ENCODE data around the gene MLEC. TPM values are rescaled to one million over a fixed set of nuclear protein-coding genes. Genes with fewer than 3 reads are reported as not detected.

Gene MLEC
- total and polyA plus RNA-seq, 10 donors, result 7.7 to 117 (median 68.9) TPM

- 88 to 97% (median 93%) methylated on average over 7 of the region's 7 CpGs for WGBS, 5 donors
- Histone ChIP-seq H3K36me3 (peaks cover 13 to 92% (median 65%) of the 10 kb centered on the region in 6 donors), H3K9me3 (no peaks in the 10 kb centered on the region), H3K4me1 (peaks cover 0 to 50% (median 25%) of the 10 kb centered on the region in 6 donors), H3K27ac (peak overlapping the region in 6 of 8 donors; percentile 29 to 84 (median 72)), H3K27me3 (replicated peaks in 1 of 7) (no peaks in the 10 kb centered on the region), H3K4me3 (no peak overlapping the region)
- no peak for DNase-seq
- TF ChIP-seq POLR2A (IDR thresholded peaks at IDR 0.05) (no peak), POLR2AphosphoS5 (IDR thresholded peaks at IDR 0.05) (no peak), CTCF (IDR thresholded peaks at IDR 0.05 in 8 of 11, conservative IDR thresholded peaks at IDR 0.05 in 3 of 11) (no peak)
- intact Hi-C loops (cut with DNase I; ENCODE audit: low total_unique reads), result no loop called here
These were observed 12.6 kb downstream of the MLEC start for GRCh38 chr12:120699553-120699952.

GRCh38 chr12:120700886-120701285 is 13.9 kb downstream of the MLEC start:
- no peak overlapping the region for H3K4me3 ChIP-seq
- 88 to 100% (median 92%) methylated on average over 5 of the region's 5 CpGs for WGBS, 5 donors
- intact Hi-C loops (cut with DNase I; ENCODE audit: low total_unique reads), result no loop called here
- H3K27ac ChIP-seq, result peak overlapping the region in 3 of 8 donors; percentile 50 to 84 (median 80)
- H3K36me3 ChIP-seq, result peaks cover 2 to 88% (median 52%) of the 10 kb centered on the region in 6 donors
- TF ChIP-seq CTCF (IDR thresholded peaks at IDR 0.05 in 8 of 11, conservative IDR thresholded peaks at IDR 0.05 in 3 of 11), result no peak
- H3K9me3 ChIP-seq, result no peaks in the 10 kb centered on the region
- peaks cover 0 to 46% (median 25%) of the 10 kb centered on the region in 6 donors for H3K4me1 ChIP-seq
- no peaks in the 10 kb centered on the region for H3K27me3 ChIP-seq (replicated peaks in 1 of 7)
- DNase-seq, result no peak

GRCh38 chr12:120702637-120703036 is 15.7 kb downstream of the MLEC start:
- Histone ChIP-seq H3K4me3 (no peak overlapping the region), H3K27me3 (replicated peaks in 1 of 7) (no peaks in the 10 kb centered on the region), H3K9me3 (no peaks in the 10 kb centered on the region), H3K36me3 (peaks cover 2 to 70% (median 34%) of the 10 kb centered on the region in 6 donors), H3K27ac (peak overlapping the region in 7 of 8 donors; percentile 47 to 84 (median 65)), H3K4me1 (peaks cover 0 to 46% (median 25%) of the 10 kb centered on the region in 6 donors)
- TF ChIP-seq POLR2AphosphoS5 (IDR thresholded peaks at IDR 0.05) (no peak), POLR2A (IDR thresholded peaks at IDR 0.05) (no peak), CTCF (IDR thresholded peaks at IDR 0.05 in 8 of 11, conservative IDR thresholded peaks at IDR 0.05 in 3 of 11) (no peak)
- DNase-seq, result no peak
- intact Hi-C loops (cut with DNase I; ENCODE audit: low total_unique reads), result no loop called here
- WGBS, 5 donors, result 71 to 93% (median 84%) methylated on average over 1 of the region's 1 CpG

- Histone ChIP-seq H3K4me3 (no peak overlapping the region), H3K4me1 (peaks cover 0 to 39% (median 20%) of the 10 kb centered on the region in 6 donors), H3K9me3 (no peaks in the 10 kb centered on the region), H3K36me3 (peaks cover 2 to 62% (median 30%) of the 10 kb centered on the region in 6 donors), H3K27ac (peak overlapping the region in 7 of 8 donors; percentile 47 to 84 (median 65)), H3K27me3 (replicated peaks in 1 of 7) (no peaks in the 10 kb centered on the region)
- intact Hi-C loops (cut with DNase I; ENCODE audit: low total_unique reads), result no loop called here
- DNase-seq, result no peak
- peak in 2 of 3 donors; percentile 24 to 56 for TF ChIP-seq POLR2AphosphoS5 (IDR thresholded peaks at IDR 0.05)
- no peak for TF ChIP-seq CTCF (IDR thresholded peaks at IDR 0.05 in 8 of 11, conservative IDR thresholded peaks at IDR 0.05 in 3 of 11)
- TF ChIP-seq POLR2A (IDR thresholded peaks at IDR 0.05), result no peak
- WGBS, 5 donors, result 64 to 78% (median 77%) methylated on average over 11 of the region's 11 CpGs
These were observed 16.5 kb downstream of the MLEC start for GRCh38 chr12:120703311-120703942.
